GM18502 (cell line): ENCODE data around the gene SLC37A1.
"Not testable (repeated sequence)": the region's sequence is repeated elsewhere in the genome, so short reads cannot be mapped to it uniquely, and the experiment has no call there.

ENCODE experiments used
- ATAC-seq: cut with Tn5 transposase; IDR thresholded peaks from one replicate; pipeline ENCODE4 v1.9.1; 2021; ENCODE audit warnings: mild to moderate bottlenecking; ENCODE audit not compliant: unreplicated experiment, poor library complexity

The SLC37A1 gene

GRCh38 chr21:42627527-42628289, 114.1 kb downstream of the SLC37A1 start:
- ATAC-seq, result no peak

- ATAC-seq, result not testable (repeated sequence)
Observed at GRCh38 chr21:42628466-42629061, 114.9 kb downstream of the SLC37A1 start.

- no peak for ATAC-seq
Observed at GRCh38 chr21:42629933-42630589, 116.4 kb downstream of the SLC37A1 start.

- no peak for ATAC-seq
Observed at GRCh38 chr21:42630626-42631025, 117.0 kb downstream of the SLC37A1 start.
